ENCODE measurements around the gene IFFO2.

IFFO2 gene

GRCh38 chr1:18989176-18989799 lies 32.8 kb upstream of the IFFO2 start:
- Mint-ChIP-seq H3K36me3 (ENCODE audit: insufficient read depth) (no peaks in the 10 kb centered on the region), H3K4me1 (no peaks in the 10 kb centered on the region), H3K27me3 (peaks cover 10% of the 10 kb centered on the region), H3K4me3 (no peak overlapping the region), H3K27ac (ENCODE audit: low read depth) (no peak overlapping the region), H3K9me3 (no peaks in the 10 kb centered on the region)
- no peak for DNase-seq (ENCODE audit: low spot score in 2 of 2)
- ATAC-seq (replicated peaks; ENCODE audit: extremely low read depth, poor library complexity, severe bottlenecking): no peak

- no peak overlapping the region for H3K4me3 Mint-ChIP-seq
These were observed 24.8 kb upstream of the IFFO2 start for GRCh38 chr1:18981242-18981641.

GRCh38 chr1:18978706-18979105 lies 22.2 kb upstream of the IFFO2 start:
- no peak for DNase-seq (ENCODE audit: low spot score in 2 of 2)
- no peaks in the 10 kb centered on the region for H3K9me3 Mint-ChIP-seq
- H3K27me3 Mint-ChIP-seq: peaks cover 42% of the 10 kb centered on the region

More at GRCh38 chr1:18981242-18981641, 24.8 kb upstream of the IFFO2 start:
- DNase-seq (ENCODE audit: low spot score in 2 of 2) (no peak), ATAC-seq (replicated peaks; ENCODE audit: extremely low read depth, poor library complexity, severe bottlenecking) (no peak)
- Mint-ChIP-seq H3K9me3 (no peaks in the 10 kb centered on the region), H3K4me1 (no peaks in the 10 kb centered on the region), H3K27me3 (peaks cover 39% of the 10 kb centered on the region), H3K36me3 (ENCODE audit: insufficient read depth) (no peaks in the 10 kb centered on the region), H3K27ac (ENCODE audit: low read depth) (peak overlapping the region; percentile 66)

GRCh38 chr1:18977428-18977827 lies 21.0 kb upstream of the IFFO2 start:
- Mint-ChIP-seq H3K9me3 (no peaks in the 10 kb centered on the region), H3K27me3 (peaks cover 51% of the 10 kb centered on the region), H3K4me3 (no peak overlapping the region), H3K4me1 (peaks cover 4% of the 10 kb centered on the region), H3K27ac (ENCODE audit: low read depth) (no peak overlapping the region), H3K36me3 (ENCODE audit: insufficient read depth) (no peaks in the 10 kb centered on the region)
- no peak for ATAC-seq (replicated peaks; ENCODE audit: extremely low read depth, poor library complexity, severe bottlenecking)
- no peak for DNase-seq (ENCODE audit: low spot score in 2 of 2)

More at GRCh38 chr1:18978706-18979105, 22.2 kb upstream of the IFFO2 start:
- Mint-ChIP-seq H3K4me1 (no peaks in the 10 kb centered on the region), H3K27ac (ENCODE audit: low read depth) (no peak overlapping the region), H3K36me3 (ENCODE audit: insufficient read depth) (no peaks in the 10 kb centered on the region), H3K4me3 (no peak overlapping the region)
- ATAC-seq (replicated peaks; ENCODE audit: extremely low read depth, poor library complexity, severe bottlenecking): no peak

- peaks cover 5% of the 10 kb centered on the region for H3K4me1 Mint-ChIP-seq
- H3K36me3 Mint-ChIP-seq (ENCODE audit: insufficient read depth): no peaks in the 10 kb centered on the region
- DNase-seq (ENCODE audit: low spot score in 2 of 2): no peak
- no peak overlapping the region for H3K4me3 Mint-ChIP-seq
- no peaks in the 10 kb centered on the region for H3K9me3 Mint-ChIP-seq
- H3K27me3 Mint-ChIP-seq: peaks cover 38% of the 10 kb centered on the region
- no peak overlapping the region for H3K27ac Mint-ChIP-seq (ENCODE audit: low read depth)
- ATAC-seq (replicated peaks; ENCODE audit: extremely low read depth, poor library complexity, severe bottlenecking): no peak
These were observed 19.6 kb upstream of the IFFO2 start for GRCh38 chr1:18976096-18976495.

- H3K27ac Mint-ChIP-seq (ENCODE audit: low read depth): no peak overlapping the region
- no peak for ATAC-seq (replicated peaks; ENCODE audit: extremely low read depth, poor library complexity, severe bottlenecking)
- H3K36me3 Mint-ChIP-seq (ENCODE audit: insufficient read depth): no peaks in the 10 kb centered on the region
- no peak for DNase-seq (ENCODE audit: low spot score in 2 of 2)
- no peak overlapping the region for H3K4me3 Mint-ChIP-seq
- peaks cover 5% of the 10 kb centered on the region for H3K4me1 Mint-ChIP-seq
- peaks cover 24% of the 10 kb centered on the region for H3K27me3 Mint-ChIP-seq
- no peaks in the 10 kb centered on the region for H3K9me3 Mint-ChIP-seq
These were observed 18.1 kb upstream of the IFFO2 start for GRCh38 chr1:18974606-18975005.

- Mint-ChIP-seq H3K4me1 (peaks cover 5% of the 10 kb centered on the region), H3K4me3 (no peak overlapping the region), H3K9me3 (no peaks in the 10 kb centered on the region), H3K27me3 (peaks cover 18% of the 10 kb centered on the region), H3K27ac (ENCODE audit: low read depth) (no peak overlapping the region), H3K36me3 (ENCODE audit: insufficient read depth) (no peaks in the 10 kb centered on the region)
- ATAC-seq (replicated peaks; ENCODE audit: extremely low read depth, poor library complexity, severe bottlenecking): no peak
- no peak for DNase-seq (ENCODE audit: low spot score in 2 of 2)
These were observed 17.5 kb upstream of the IFFO2 start for GRCh38 chr1:18974005-18974404.

- H3K4me1 Mint-ChIP-seq: peaks cover 5% of the 10 kb centered on the region
- no peak for DNase-seq (ENCODE audit: low spot score in 2 of 2)
- no peaks in the 10 kb centered on the region for H3K9me3 Mint-ChIP-seq
- H3K36me3 Mint-ChIP-seq (ENCODE audit: insufficient read depth): no peaks in the 10 kb centered on the region
- H3K27ac Mint-ChIP-seq (ENCODE audit: low read depth): no peak overlapping the region
- no peak for ATAC-seq (replicated peaks; ENCODE audit: extremely low read depth, poor library complexity, severe bottlenecking)
- H3K27me3 Mint-ChIP-seq: peaks cover 13% of the 10 kb centered on the region
- no peak overlapping the region for H3K4me3 Mint-ChIP-seq
These were observed 17.0 kb upstream of the IFFO2 start for GRCh38 chr1:18973446-18973955.

GRCh38 chr1:18972991-18973390 lies 16.5 kb upstream of the IFFO2 start:
- no peaks in the 10 kb centered on the region for H3K9me3 Mint-ChIP-seq
- H3K27ac Mint-ChIP-seq (ENCODE audit: low read depth): no peak overlapping the region
- no peak overlapping the region for H3K4me3 Mint-ChIP-seq
- DNase-seq (ENCODE audit: low spot score in 2 of 2) (no peak), ATAC-seq (replicated peaks; ENCODE audit: extremely low read depth, poor library complexity, severe bottlenecking) (no peak)
- H3K27me3 Mint-ChIP-seq: peaks cover 12% of the 10 kb centered on the region
- peaks cover 5% of the 10 kb centered on the region for H3K4me1 Mint-ChIP-seq
- H3K36me3 Mint-ChIP-seq (ENCODE audit: insufficient read depth): no peaks in the 10 kb centered on the region

- Mint-ChIP-seq H3K36me3 (ENCODE audit: insufficient read depth) (no peaks in the 10 kb centered on the region), H3K27ac (ENCODE audit: low read depth) (no peak overlapping the region), H3K4me3 (no peak overlapping the region), H3K4me1 (peaks cover 5% of the 10 kb centered on the region), H3K9me3 (no peaks in the 10 kb centered on the region), H3K27me3 (peaks cover 12% of the 10 kb centered on the region)
- DNase-seq (ENCODE audit: low spot score in 2 of 2) (peak in 1 of 2 donors; percentile 27), ATAC-seq (replicated peaks; ENCODE audit: extremely low read depth, poor library complexity, severe bottlenecking) (peak; percentile 14)
These were observed 16.1 kb upstream of the IFFO2 start for GRCh38 chr1:18972531-18972930.

GRCh38 chr1:18970762-18971161 lies 14.3 kb upstream of the IFFO2 start:
- Mint-ChIP-seq H3K9me3 (no peaks in the 10 kb centered on the region), H3K27ac (ENCODE audit: low read depth) (no peak overlapping the region), H3K4me1 (peaks cover 5% of the 10 kb centered on the region), H3K27me3 (peaks cover 15% of the 10 kb centered on the region), H3K36me3 (ENCODE audit: insufficient read depth) (no peaks in the 10 kb centered on the region), H3K4me3 (no peak overlapping the region)
- ATAC-seq (replicated peaks; ENCODE audit: extremely low read depth, poor library complexity, severe bottlenecking) (no peak), DNase-seq (ENCODE audit: low spot score in 2 of 2) (no peak)

GRCh38 chr1:18970358-18970757 lies 13.9 kb upstream of the IFFO2 start:
- Mint-ChIP-seq H3K4me1 (peaks cover 5% of the 10 kb centered on the region), H3K36me3 (ENCODE audit: insufficient read depth) (no peaks in the 10 kb centered on the region), H3K27ac (ENCODE audit: low read depth) (no peak overlapping the region), H3K27me3 (peaks cover 19% of the 10 kb centered on the region), H3K4me3 (no peak overlapping the region), H3K9me3 (no peaks in the 10 kb centered on the region)
- no peak for ATAC-seq (replicated peaks; ENCODE audit: extremely low read depth, poor library complexity, severe bottlenecking)
- no peak for DNase-seq (ENCODE audit: low spot score in 2 of 2)

GRCh38 chr1:18967066-18967690 lies 10.7 kb upstream of the IFFO2 start:
- peaks cover 11% of the 10 kb centered on the region for H3K27me3 Mint-ChIP-seq
- no peak overlapping the region for H3K4me3 Mint-ChIP-seq
- DNase-seq (ENCODE audit: low spot score in 2 of 2) (no peak), ATAC-seq (replicated peaks; ENCODE audit: extremely low read depth, poor library complexity, severe bottlenecking) (no peak)
- no peak overlapping the region for H3K27ac Mint-ChIP-seq (ENCODE audit: low read depth)
- H3K36me3 Mint-ChIP-seq (ENCODE audit: insufficient read depth): peaks cover 1% of the 10 kb centered on the region
- H3K4me1 Mint-ChIP-seq: no peaks in the 10 kb centered on the region
- H3K9me3 Mint-ChIP-seq: no peaks in the 10 kb centered on the region
